GM23248 (cell line): ENCODE results near the gene TEAD1.

Experiments
- EZH2 ChIP-seq: fragments of 200-600 bp; sonication (generic); IDR thresholded peaks from 2 replicates; pipeline ENCODE4 v1.6.1; 2018; ENCODE audit warnings: antibody characterized with exemption, mild to moderate bottlenecking; ENCODE audit not compliant: insufficient read depth, poor library complexity, severe bottlenecking
- EZH2phosphoT487 ChIP-seq: fragments of 200-600 bp; sonication (generic); IDR thresholded peaks from 2 replicates; pipeline ENCODE4 v1.6.1; 2018; ENCODE audit warnings: antibody characterized with exemption, moderate library complexity, mild to moderate bottlenecking, low read depth; ENCODE audit not compliant: insufficient read depth

GRCh38 chr11:12854297-12854661 is 180.1 kb downstream of the TEAD1 start:
- TF ChIP-seq EZH2phosphoT487 = no peak
- TF ChIP-seq EZH2 = no peak
